H1 (cell line): ENCODE data around the gene NAPG. TPM values are rescaled to one million over a fixed set of nuclear protein-coding genes. Genes with fewer than 3 reads are reported as not detected.

Experiments
- CTCF ChIA-PET: fragments of 300-600 bp; sonication (Branson Sonifier 250); formaldehyde crosslinking; loops from one replicate; lab custom pipeline; 2021; ENCODE audit not compliant: partially characterized antibody; lab: Charles Lee
- POLR2A ChIA-PET: fragments of 300-600 bp; sonication (Branson Sonifier 250); formaldehyde crosslinking; loops from one replicate; lab custom pipeline; 2021; ENCODE audit warnings: inconsistent platforms; ENCODE audit not compliant: partially characterized antibody; lab: Charles Lee
- DNase-seq, 2 experiments: peaks; one replicate each; pipeline versions ENCODE4 v3.0.0 to v3.0.0-alpha.2; 2010 to 2022; ENCODE audit warnings: low spot score in 2 of 2, low read depth in 1 of 2, mixed read lengths in 1 of 2
- FAIRE-seq: peaks from 2 replicates; lab custom pipeline; 2011; peaks lifted over from hg19 to GRCh38; lab: Jason Lieb, UNC
- H2AFZ ChIP-seq: 2 replicates; pipeline ENCODE4 v1.8.1; 2012; ENCODE audit warnings: low read length, inconsistent platforms
- H2AK5ac ChIP-seq: 2 replicates; pipeline ENCODE4 v1.6.1; 2013; ENCODE audit warnings: low read depth, low read length
- H2BK120ac ChIP-seq: replicated peaks from 2 replicates; pipeline ENCODE3; 2013; ENCODE audit warnings: low read depth, low read length, inconsistent platforms
- H2BK12ac ChIP-seq: 2 replicates; pipeline ENCODE4 v1.6.1; 2013; ENCODE audit warnings: low read depth, low read length
- H2BK15ac ChIP-seq: 2 replicates; pipeline ENCODE4 v1.6.1; 2013; ENCODE audit warnings: low read length
- H2BK20ac ChIP-seq: 2 replicates; pipeline ENCODE4 v1.6.1; 2013; ENCODE audit warnings: low read length
- H2BK5ac ChIP-seq: 2 replicates; pipeline ENCODE4 v1.6.1; 2013; ENCODE audit warnings: low read depth, low read length
- H3K14ac ChIP-seq: 2 replicates; pipeline ENCODE4 v1.6.1; 2013; ENCODE audit warnings: inconsistent platforms; ENCODE audit not compliant: insufficient read length
- H3K18ac ChIP-seq: 2 replicates; pipeline ENCODE4 v1.6.1; 2013; ENCODE audit warnings: low read length; ENCODE audit errors: extremely low read depth
- H3K23ac ChIP-seq: 2 replicates; pipeline ENCODE4 v1.6.1; 2013; ENCODE audit warnings: inconsistent platforms; ENCODE audit not compliant: insufficient read length
- H3K23me2 ChIP-seq: 2 replicates; pipeline ENCODE4 v1.6.1; 2013; ENCODE audit warnings: low read depth, low read length
- H3K27ac ChIP-seq: 2 replicates; pipeline ENCODE4 v1.6.1; 2011; ENCODE audit warnings: low read depth, low read length, inconsistent platforms
- H3K27me3 ChIP-seq, 4 experiments: replicated peaks in 1 of 4; 1 replicate in 1 of 4; 2 replicates in 3 of 4; pipeline versions ENCODE4 v1.6.1 to v1.8.1; 2011 to 2013; ENCODE audit warnings: low read length in 3 of 4, mild to moderate bottlenecking in 3 of 4, inconsistent platforms in 2 of 4, mixed read lengths in 2 of 4, moderate library complexity in 1 of 4; ENCODE audit not compliant: control insufficient read depth in 3 of 4, insufficient read depth in 3 of 4; ENCODE audit errors: extremely low read depth in 1 of 4
- H3K36me3 ChIP-seq, 4 experiments: 2 replicates each; pipeline versions ENCODE4 v1.6.1 to v1.8.1; 2011 to 2013; ENCODE audit warnings: mild to moderate bottlenecking in 4 of 4, low read length in 3 of 4, moderate library complexity in 2 of 4, control low read depth in 1 of 4, inconsistent platforms in 1 of 4; ENCODE audit not compliant: insufficient read depth in 4 of 4, control insufficient read depth in 2 of 4
- H3K4ac ChIP-seq: replicated peaks from 2 replicates; pipeline ENCODE3; 2013; ENCODE audit warnings: low read length, low read depth, mixed read lengths, inconsistent platforms; ENCODE audit not compliant: insufficient read length
- H3K4me1 ChIP-seq, 4 experiments: replicated peaks in 1 of 4; 1 replicate in 1 of 4; 2 replicates in 3 of 4; pipeline versions ENCODE4 v1.6.1 to v1.8.1; 2011 to 2013; ENCODE audit warnings: low read length in 3 of 4, inconsistent platforms in 2 of 4, mixed read lengths in 1 of 4; ENCODE audit not compliant: insufficient read depth in 4 of 4, control insufficient read depth in 3 of 4
- H3K4me2 ChIP-seq, 2 experiments: 2 replicates each; pipeline versions ENCODE4 v1.6.1 to v1.8.1; 2011 to 2013; ENCODE audit warnings: low read depth in 2 of 2, low read length in 2 of 2, control low read depth in 1 of 2, inconsistent platforms in 1 of 2, mild to moderate bottlenecking in 1 of 2; ENCODE audit not compliant: insufficient read depth in 1 of 2
- H3K4me3 ChIP-seq, 4 experiments: fragments of 200-600, 300-600 bp in 1 of 4; sonication (generic), shearing (Covaris generic), sonication (Bioruptor Twin) in 1 of 4; 2 replicates each; pipeline versions ENCODE4 v1.5.1 to v1.8.1; 2011 to 2016; ENCODE audit warnings: low read length in 4 of 4, low read depth in 3 of 4, control low read depth in 2 of 4, inconsistent platforms in 2 of 4, mild to moderate bottlenecking in 2 of 4, mixed read lengths in 1 of 4, moderate library complexity in 1 of 4; ENCODE audit not compliant: insufficient read depth in 2 of 4; ENCODE audit errors: extremely low read depth in 1 of 4
- H3K56ac ChIP-seq: replicated peaks from 2 replicates; pipeline ENCODE3; 2013; ENCODE audit warnings: low read depth, mild to moderate bottlenecking, mixed read lengths, low read length, inconsistent platforms; ENCODE audit not compliant: insufficient read length
- H3K79me1 ChIP-seq: 2 replicates; pipeline ENCODE4 v1.6.1; 2013; ENCODE audit warnings: low read depth, low read length, control low read depth
- H3K79me2 ChIP-seq, 2 experiments: 2 replicates each; pipeline versions ENCODE4 v1.6.1 to v1.8.1; 2012 to 2013; ENCODE audit warnings: low read length in 2 of 2, mild to moderate bottlenecking in 2 of 2, inconsistent platforms in 1 of 2; ENCODE audit not compliant: insufficient read depth in 2 of 2, control insufficient read depth in 1 of 2
- H3K9ac ChIP-seq, 4 experiments: replicated peaks in 1 of 4; 1 replicate in 1 of 4; 2 replicates in 3 of 4; pipeline versions ENCODE4 v1.6.1 to v1.8.1; 2011 to 2013; ENCODE audit warnings: low read depth in 3 of 4, low read length in 3 of 4, control low read depth in 2 of 4, mild to moderate bottlenecking in 2 of 4, moderate library complexity in 2 of 4, inconsistent platforms in 1 of 4; ENCODE audit errors: extremely low read depth in 1 of 4
- H3K9me3 ChIP-seq, 2 experiments: 2 replicates each; pipeline versions ENCODE4 v1.6.1 to v1.8.1; 2012 to 2013; ENCODE audit warnings: mild to moderate bottlenecking in 2 of 2, moderate library complexity in 2 of 2, control low read depth in 1 of 2, inconsistent platforms in 1 of 2, low read depth in 1 of 2, low read length in 1 of 2, mixed read lengths in 1 of 2; ENCODE audit not compliant: insufficient read depth in 2 of 2
- H4K20me1 ChIP-seq, 2 experiments: replicated peaks in 1 of 2; 2 replicates each; pipeline versions ENCODE3 to v1.8.1; 2011 to 2013; ENCODE audit warnings: inconsistent platforms in 2 of 2, low read length in 2 of 2, mild to moderate bottlenecking in 1 of 2; ENCODE audit not compliant: insufficient read depth in 2 of 2, control insufficient read depth in 1 of 2
- H4K5ac ChIP-seq: 2 replicates; pipeline ENCODE4 v1.6.1; 2013; ENCODE audit warnings: low read length, low read depth, mixed read lengths, inconsistent platforms; ENCODE audit not compliant: insufficient read length
- H4K8ac ChIP-seq: 2 replicates; pipeline ENCODE4 v1.8.0; 2013; ENCODE audit warnings: mild to moderate bottlenecking, moderate library complexity, low read length, inconsistent platforms; ENCODE audit not compliant: insufficient read depth; ENCODE audit errors: extremely low read depth
- H4K91ac ChIP-seq: replicated peaks from 2 replicates; pipeline ENCODE3; 2013; ENCODE audit warnings: low read length, mixed read lengths, inconsistent platforms; ENCODE audit not compliant: insufficient read length
- ATF3 ChIP-seq: IDR thresholded peaks from 2 replicates; pipeline ENCODE4 v1.6.1; 2011; ENCODE audit warnings: low read depth, mild to moderate bottlenecking, low read length; ENCODE audit not compliant: insufficient read depth
- CBX8 ChIP-seq: fragments of 300-800, 300-1000 bp; sonication (generic); IDR thresholded peaks from 2 replicates; pipeline ENCODE4 v1.7.1; 2016; ENCODE audit warnings: low read depth, low read length, borderline replicate concordance
- EZH2 ChIP-seq: fragments of 200-600 bp; sonication (generic); IDR thresholded peaks from 2 replicates; pipeline ENCODE4 v1.7.1; 2012; ENCODE audit warnings: low read depth, mild to moderate bottlenecking, moderate library complexity, low read length, inconsistent platforms; ENCODE audit not compliant: severe bottlenecking
- HDAC2 ChIP-seq, 2 experiments: fragments of 300-600 bp in 1 of 2; sonication (generic) in 1 of 2; IDR thresholded peaks; 2 replicates each; pipeline ENCODE4 v1.6.1; 2011 to 2012; ENCODE audit warnings: low read depth in 2 of 2, low read length in 2 of 2, mild to moderate bottlenecking in 2 of 2, moderate library complexity in 2 of 2, borderline replicate concordance in 1 of 2, inconsistent platforms in 1 of 2
- HDAC6 ChIP-seq: IDR thresholded peaks from one replicate; pipeline ENCODE4 v1.7.1; 2012; ENCODE audit warnings: low read depth, mild to moderate bottlenecking, inconsistent platforms, low read length, moderate library complexity
- KDM4A ChIP-seq: IDR thresholded peaks from one replicate; pipeline ENCODE4 v1.7.1; 2012; ENCODE audit warnings: low read depth, mild to moderate bottlenecking, moderate library complexity, low read length, inconsistent platforms; ENCODE audit not compliant: severe bottlenecking
- KDM5A ChIP-seq: fragments of 200-600 bp; IDR thresholded peaks from 2 replicates; pipeline ENCODE4 v1.7.1; 2012; ENCODE audit warnings: mild to moderate bottlenecking, low read length, inconsistent platforms, mixed read lengths
- MAX ChIP-seq: IDR thresholded peaks from 2 replicates; pipeline ENCODE4 v1.6.1; 2012; ENCODE audit warnings: inconsistent platforms
- NANOG ChIP-seq: IDR thresholded peaks from 2 replicates; pipeline ENCODE4 v1.6.1; 2011; ENCODE audit warnings: low read length, low read depth, mild to moderate bottlenecking, inconsistent platforms; ENCODE audit not compliant: insufficient read depth, poor library complexity, severe bottlenecking
- RAD21 ChIP-seq, 2 experiments: IDR thresholded peaks in 1 of 2; conservative IDR thresholded peaks in 1 of 2; 2 replicates each; pipeline ENCODE4 v1.6.1; 2011; ENCODE audit warnings: low read depth in 2 of 2, low read length in 2 of 2, improper control_type of control experiment in 1 of 2, inconsistent platforms in 1 of 2, mild to moderate bottlenecking in 1 of 2, moderate library complexity in 1 of 2
- SIX5 ChIP-seq: IDR thresholded peaks from 2 replicates; pipeline ENCODE4 v1.6.1; 2011; ENCODE audit warnings: mild to moderate bottlenecking, low read depth, low read length
- SUZ12 ChIP-seq: fragments of 200-600 bp; sonication (generic); IDR thresholded peaks from 2 replicates; pipeline ENCODE4 v1.6.1; 2012; ENCODE audit warnings: mild to moderate bottlenecking, inconsistent platforms, low read length, moderate library complexity, mixed read lengths
- TEAD4 ChIP-seq: IDR thresholded peaks from 2 replicates; pipeline ENCODE4 v1.6.1; 2012; ENCODE audit warnings: low read depth, low read length, inconsistent platforms, mixed read lengths
- WGBS, 2 experiments: shearing (Covaris generic) in 1 of 2; methylation state at CpG; one replicate each; pipeline versions ENCODE4 v1.1.6 to v1.1.7; 2013 to 2015; ENCODE audit warnings: low lambda C conversion rate in 2 of 2, mixed read lengths in 2 of 2, inconsistent platforms in 1 of 2, low coverage in 1 of 2, missing lambda C conversion rate in 1 of 2; ENCODE audit not compliant: insufficient replicate concordance in 2 of 2, insufficient coverage in 1 of 2, insufficient read length in 1 of 2; ENCODE audit errors: extremely low coverage in 1 of 2, missing lambda C conversion rate in 1 of 2; 5-methylcytosine and 5-hydroxymethylcytosine counted together
- polyA plus RNA-seq, 7 experiments: library from polyadenylated mRNA; depleted of rRNA in 3 of 7; stranded (reverse) in 5 of 7; unstranded in 2 of 7; fragments of >200 nt in 5 of 7; fragments of 200-250 nt in 2 of 7; gene quantifications; 1 replicate in 5 of 7; 2 replicates in 1 of 7; 4 replicates in 1 of 7; pipeline versions ENCODE4 v1.2.1 to v1.2.3, GENCODE V29; 2011 to 2013; ENCODE audit warnings: missing spikeins in 2 of 7, mixed read lengths in 2 of 7
- total RNA-seq: library from RNA; stranded (reverse); fragmentation: NEBNext Ultra II Directional; extraction: Animal tissue kit (Norgen Biotek cat#: 25700); gene quantifications from 2 replicates; pipeline ENCODE4 v1.2.1, GENCODE V29; 2021

NAPG gene
- total and polyA plus RNA-seq, 2 of the 8 experiments (the other 6 are each of a cell fraction or from before 2014, with no cell fraction given): 8.0 to 23.5 TPM

- H4K8ac ChIP-seq: no peak overlapping the region; the same call in 1 of the 2 replicates
- no peak overlapping the region for H2BK5ac ChIP-seq
- FAIRE-seq (no peak), DNase-seq (no peak)
- WGBS, 2 experiments: 88% methylated on average over 17 of the region's 30 CpGs; no CpG with 5 or more reads in 1 of the 2 experiments
- H3K79me2 ChIP-seq: no peaks in the 10 kb centered on the region
- no peak overlapping the region for H3K27ac ChIP-seq
- no peak overlapping the region for H4K91ac ChIP-seq
- H2AFZ ChIP-seq: no peak overlapping the region
- H3K4me3 ChIP-seq: no peak overlapping the region
- no peak overlapping the region for H3K23ac ChIP-seq
- no peaks in the 10 kb centered on the region for H3K4me1 ChIP-seq
- H2BK12ac ChIP-seq: no peak overlapping the region
- no peak overlapping the region for H3K4me2 ChIP-seq
- no peak overlapping the region for H3K56ac ChIP-seq
- no peaks in the 10 kb centered on the region for H3K9me3 ChIP-seq
- no peak overlapping the region for H2BK20ac ChIP-seq
- no peak overlapping the region for H4K5ac ChIP-seq
- no peaks in the 10 kb centered on the region for H3K23me2 ChIP-seq
- H3K27me3 ChIP-seq: no peaks in the 10 kb centered on the region
- no peak overlapping the region for H3K18ac ChIP-seq
- no peak overlapping the region for H3K14ac ChIP-seq
- H3K79me1 ChIP-seq: no peaks in the 10 kb centered on the region
- H3K36me3 ChIP-seq: no peaks in the 10 kb centered on the region
- no peak overlapping the region for H2BK15ac ChIP-seq
- H4K20me1 ChIP-seq: no peaks in the 10 kb centered on the region
- H3K9ac ChIP-seq: no peak overlapping the region
- no peak overlapping the region for H3K4ac ChIP-seq
- POLR2A ChIA-PET: no interaction called here
- no peak overlapping the region for H2AK5ac ChIP-seq
- no peak overlapping the region for H2BK120ac ChIP-seq
- CTCF ChIA-PET: no interaction called here
- no peak for TF ChIP-seq RAD21 (IDR thresholded peaks at IDR 0.05 in 1 of 2, conservative IDR thresholded peaks at IDR 0.05 in 1 of 2; ENCODE audit: low read depth in 2 of 2, low read length in 2 of 2)
- TF ChIP-seq KDM5A: no peak
- TF ChIP-seq CBX8: no peak
- TF ChIP-seq EZH2: no peak
- TF ChIP-seq MAX: no peak
- TF ChIP-seq NANOG: no peak
- no peak for TF ChIP-seq KDM4A
- no peak for TF ChIP-seq HDAC6
- TF ChIP-seq SIX5: no peak
- TF ChIP-seq SUZ12: no peak
- no peak for TF ChIP-seq ATF3
- no peak for TF ChIP-seq TEAD4
- TF ChIP-seq HDAC2 (IDR thresholded peaks at IDR 0.05; ENCODE audit: borderline replicate concordance in 1 of 2, low read depth in 2 of 2, low read length in 2 of 2): no peak
Observed at GRCh38 chr18:10588975-10589374, 63.1 kb downstream of the NAPG start.
